ENCODE data around the gene IQGAP2.

The IQGAP2 gene

DNA sequence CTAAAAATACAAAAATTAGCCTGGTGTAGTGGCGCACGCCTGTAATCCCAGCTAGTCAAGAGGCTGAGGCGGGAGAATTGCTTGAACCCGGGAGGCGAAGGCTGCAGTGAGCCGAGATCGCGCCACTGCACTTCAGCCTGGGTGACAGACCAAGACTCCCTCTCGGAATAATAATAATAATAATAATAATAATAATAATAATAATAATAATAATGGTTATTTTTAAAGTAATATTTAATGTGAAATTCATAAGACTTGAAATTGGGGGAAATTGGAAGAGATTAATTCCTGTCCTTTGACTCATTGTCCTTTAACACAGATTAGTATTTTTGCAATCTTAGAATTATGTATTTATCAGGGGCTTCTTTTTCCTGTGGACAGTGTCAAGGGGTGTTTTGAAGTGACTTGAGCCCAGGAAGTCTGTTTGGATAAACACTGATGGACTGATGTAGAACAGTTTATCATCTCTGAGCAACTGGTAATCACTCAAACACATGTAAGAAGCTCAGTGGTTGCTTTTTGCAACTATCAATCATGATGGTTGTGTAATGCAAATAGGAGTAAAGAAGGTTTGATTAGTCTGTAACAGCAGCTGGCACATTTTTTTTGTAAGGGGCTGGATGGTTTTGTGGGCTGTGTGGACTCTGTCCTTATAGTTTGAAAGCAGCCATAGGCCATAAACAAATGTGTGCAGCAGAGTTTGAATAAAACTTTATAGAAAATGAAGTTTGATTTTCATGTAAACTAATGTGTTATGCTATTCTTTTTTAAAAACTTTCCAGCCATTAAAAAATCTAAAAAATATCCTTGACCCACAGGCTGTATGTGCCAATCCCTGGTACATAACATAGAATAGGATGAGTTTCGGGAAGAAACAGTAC lies 126.6 kb downstream of the IQGAP2 start:
- Mint-ChIP-seq H3K27ac (no peak overlapping the region), H3K4me3 (no peak overlapping the region), H3K27me3 (no peaks in the 10 kb centered on the region), H3K4me1 (peaks cover 40% of the 10 kb centered on the region), H3K36me3 (peaks cover 18% of the 10 kb centered on the region), H3K9me3 (no peaks in the 10 kb centered on the region)
- DNase-seq = no peak
- CTCF ChIA-PET = interaction anchor here (1.1 to 2.0 kb wide), 3 partner anchors 13 to 29 kb away, joined by 3 to 5 read pairs (median 4); no protein-coding TSS in a partner anchor

- peaks cover 24% of the 10 kb centered on the region for H3K36me3 Mint-ChIP-seq
- no peaks in the 10 kb centered on the region for H3K27me3 Mint-ChIP-seq
- DNase-seq = no peak
- H3K4me3 Mint-ChIP-seq = no peak overlapping the region
- no peak overlapping the region for H3K27ac Mint-ChIP-seq
- H3K9me3 Mint-ChIP-seq = no peaks in the 10 kb centered on the region
- peaks cover 32% of the 10 kb centered on the region for H3K4me1 Mint-ChIP-seq
- CTCF ChIA-PET = no interaction called here
Measured at GRCh38 chr5:76532052-76532451, 129.0 kb downstream of the IQGAP2 start.

DNA sequence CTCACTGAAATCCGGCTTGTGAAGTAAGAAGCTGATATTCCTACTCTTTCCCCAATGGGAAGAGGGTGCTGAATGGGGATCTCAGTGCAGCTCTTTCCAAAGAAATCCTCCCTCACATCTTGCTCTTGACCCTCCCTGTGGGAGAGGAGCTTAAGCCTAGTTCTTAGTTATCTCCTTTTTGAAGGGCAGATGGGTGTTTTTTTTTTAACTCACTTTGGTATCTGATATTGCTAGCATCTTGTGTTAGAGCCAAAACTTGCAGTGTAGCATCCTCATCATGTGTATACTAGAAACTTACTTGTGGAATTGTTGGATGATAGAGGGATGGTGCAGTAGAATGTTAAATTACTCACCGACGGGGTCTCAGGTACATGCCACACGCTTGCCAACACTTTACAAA lies 129.9 kb downstream of the IQGAP2 start:
- H3K27ac Mint-ChIP-seq = no peak overlapping the region
- DNase-seq = no peak
- H3K27me3 Mint-ChIP-seq = no peaks in the 10 kb centered on the region
- H3K36me3 Mint-ChIP-seq = peaks cover 32% of the 10 kb centered on the region
- CTCF ChIA-PET = no interaction called here
- peaks cover 3% of the 10 kb centered on the region for H3K9me3 Mint-ChIP-seq
- peaks cover 27% of the 10 kb centered on the region for H3K4me1 Mint-ChIP-seq
- H3K4me3 Mint-ChIP-seq = no peak overlapping the region

GRCh38 chr5:76535577-76535976 lies 132.5 kb downstream of the IQGAP2 start:
- H3K27ac Mint-ChIP-seq = peak overlapping the region; percentile 75
- peaks cover 34% of the 10 kb centered on the region for H3K36me3 Mint-ChIP-seq
- peaks cover 3% of the 10 kb centered on the region for H3K9me3 Mint-ChIP-seq
- CTCF ChIA-PET = interaction anchor here (1.0 kb wide), 1 partner anchor 132 kb away, joined by 3 read pairs; the partner anchor contains the start of gene IQGAP2
- no peak overlapping the region for H3K4me3 Mint-ChIP-seq
- H3K4me1 Mint-ChIP-seq = peaks cover 26% of the 10 kb centered on the region
- no peaks in the 10 kb centered on the region for H3K27me3 Mint-ChIP-seq
- DNase-seq = no peak

GRCh38 chr5:76537073-76537543 lies 134.0 kb downstream of the IQGAP2 start:
- H3K36me3 Mint-ChIP-seq = peaks cover 34% of the 10 kb centered on the region
- peaks cover 35% of the 10 kb centered on the region for H3K4me1 Mint-ChIP-seq
- H3K27me3 Mint-ChIP-seq = no peaks in the 10 kb centered on the region
- H3K9me3 Mint-ChIP-seq = peaks cover 3% of the 10 kb centered on the region
- H3K4me3 Mint-ChIP-seq = no peak overlapping the region
- CTCF ChIA-PET = interaction anchor here (0.7 kb wide), 1 partner anchor 43 kb away, joined by 3 read pairs; no protein-coding TSS in a partner anchor
- DNase-seq = no peak
- no peak overlapping the region for H3K27ac Mint-ChIP-seq

GRCh38 chr5:76542241-76542640 lies 139.2 kb downstream of the IQGAP2 start:
- peaks cover 80% of the 10 kb centered on the region for H3K4me1 Mint-ChIP-seq
- H3K27me3 Mint-ChIP-seq = no peaks in the 10 kb centered on the region
- H3K4me3 Mint-ChIP-seq = no peak overlapping the region

GRCh38 chr5:76542887-76543690 lies 140.0 kb downstream of the IQGAP2 start:
- Mint-ChIP-seq H3K9me3 (no peaks in the 10 kb centered on the region), H3K4me3 (peak overlapping the region; percentile 64), H3K27me3 (no peaks in the 10 kb centered on the region), H3K27ac (peak overlapping the region; percentile 96), H3K36me3 (peaks cover 17% of the 10 kb centered on the region), H3K4me1 (peaks cover 86% of the 10 kb centered on the region)
- DNase-seq = peak; percentile 72
- CTCF ChIA-PET = interaction anchor here (0.6 to 5.5 kb wide), 21 partner anchors 13 to 826 kb away, joined by 3 to 106 read pairs (median 5); partner anchors contain the start of genes IQGAP2 and POC5

More at GRCh38 chr5:76542241-76542640, 139.2 kb downstream of the IQGAP2 start:
- no peak for DNase-seq
- H3K9me3 Mint-ChIP-seq = peaks cover 3% of the 10 kb centered on the region
- peaks cover 22% of the 10 kb centered on the region for H3K36me3 Mint-ChIP-seq
- CTCF ChIA-PET = interaction anchor here (0.8 to 5.5 kb wide), 7 partner anchors 12 to 284 kb away, joined by 3 to 106 read pairs (median 6); partner anchors contain the start of gene IQGAP2
- H3K27ac Mint-ChIP-seq = peak overlapping the region; percentile 96

GRCh38 chr5:76544268-76544926 lies 141.3 kb downstream of the IQGAP2 start:
- Mint-ChIP-seq H3K27me3 (no peaks in the 10 kb centered on the region), H3K4me1 (peaks cover 91% of the 10 kb centered on the region), H3K36me3 (peaks cover 16% of the 10 kb centered on the region), H3K27ac (peak overlapping the region; percentile 96), H3K4me3 (peak overlapping the region; percentile 64), H3K9me3 (no peaks in the 10 kb centered on the region)
- DNase-seq = peak; percentile 73
- CTCF ChIA-PET = interaction anchor here (0.6 to 5.5 kb wide), 18 partner anchors 11 to 858 kb away, joined by 3 to 106 read pairs (median 4); partner anchors contain the start of gene IQGAP2

GRCh38 chr5:76545184-76545583 lies 142.1 kb downstream of the IQGAP2 start:
- Mint-ChIP-seq H3K9me3 (no peaks in the 10 kb centered on the region), H3K4me1 (peaks cover 91% of the 10 kb centered on the region), H3K27me3 (no peaks in the 10 kb centered on the region), H3K27ac (no peak overlapping the region), H3K4me3 (no peak overlapping the region), H3K36me3 (peaks cover 15% of the 10 kb centered on the region)
- CTCF ChIA-PET = interaction anchor here (2.6 to 5.5 kb wide), 3 partner anchors 38 to 470 kb away, joined by 8 to 106 read pairs (median 35); partner anchors contain the start of gene IQGAP2
- DNase-seq = no peak

GRCh38 chr5:76546497-76547102 lies 143.5 kb downstream of the IQGAP2 start:
- no peaks in the 10 kb centered on the region for H3K27me3 Mint-ChIP-seq
- peak overlapping the region; percentile 62 for H3K4me3 Mint-ChIP-seq
- peaks cover 10% of the 10 kb centered on the region for H3K36me3 Mint-ChIP-seq
- peaks cover 80% of the 10 kb centered on the region for H3K4me1 Mint-ChIP-seq
- no peak for DNase-seq
- CTCF ChIA-PET = interaction anchor here (0.5 to 4.6 kb wide), 13 partner anchors 18 to 372 kb away, joined by 3 to 34 read pairs (median 4); partner anchors contain the start of gene IQGAP2
- H3K9me3 Mint-ChIP-seq = no peaks in the 10 kb centered on the region
- H3K27ac Mint-ChIP-seq = peak overlapping the region; percentile 97

GRCh38 chr5:76547242-76547890 lies 144.3 kb downstream of the IQGAP2 start:
- peaks cover 72% of the 10 kb centered on the region for H3K4me1 Mint-ChIP-seq
- peaks cover 12% of the 10 kb centered on the region for H3K36me3 Mint-ChIP-seq
- H3K4me3 Mint-ChIP-seq = peak overlapping the region; percentile 62
- H3K27me3 Mint-ChIP-seq = no peaks in the 10 kb centered on the region
- no peaks in the 10 kb centered on the region for H3K9me3 Mint-ChIP-seq
- peak; percentile 57 for DNase-seq
- H3K27ac Mint-ChIP-seq = peak overlapping the region; percentile 97
- CTCF ChIA-PET = interaction anchor here (0.5 to 4.6 kb wide), 18 partner anchors 19 to 473 kb away, joined by 3 to 34 read pairs (median 4); partner anchors contain the start of gene IQGAP2

DNA sequence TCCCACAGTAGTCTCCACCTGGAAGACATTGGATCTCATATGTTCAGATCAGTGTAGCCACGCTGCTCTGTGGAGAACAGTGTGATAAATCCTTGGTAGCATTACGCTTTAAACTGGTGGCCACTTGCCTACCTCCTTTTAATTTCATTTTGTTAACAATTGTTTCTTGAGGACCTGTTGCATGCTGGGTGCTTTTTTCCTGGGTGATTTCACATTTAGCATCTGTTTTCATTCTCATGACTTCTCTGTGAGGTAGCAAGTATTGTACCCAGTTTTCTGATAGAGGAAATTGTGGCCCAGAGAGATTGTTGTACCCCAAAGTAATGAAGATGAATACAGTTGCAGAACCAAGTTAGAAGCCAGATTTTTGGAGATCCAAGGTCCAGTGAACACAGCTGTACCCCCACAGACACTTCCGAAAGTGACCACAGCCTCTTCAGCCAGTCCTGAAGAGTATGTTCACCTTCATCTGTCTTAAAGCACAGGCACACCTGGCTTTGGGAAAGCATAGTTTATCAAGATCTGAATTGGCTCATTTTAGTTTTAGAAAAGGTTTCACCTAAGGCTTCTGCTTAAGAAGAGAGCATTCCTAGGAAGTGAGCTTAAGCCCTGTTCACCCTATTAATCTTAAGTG lies 144.9 kb downstream of the IQGAP2 start:
- Mint-ChIP-seq H3K36me3 (peaks cover 12% of the 10 kb centered on the region), H3K27me3 (no peaks in the 10 kb centered on the region), H3K4me3 (peak overlapping the region; percentile 62), H3K27ac (peak overlapping the region; percentile 97), H3K9me3 (no peaks in the 10 kb centered on the region), H3K4me1 (peaks cover 66% of the 10 kb centered on the region)
- no peak for DNase-seq
- CTCF ChIA-PET = interaction anchor here (0.8 to 4.6 kb wide), 16 partner anchors 19 to 473 kb away, joined by 3 to 34 read pairs (median 4); partner anchors contain the start of gene IQGAP2

Data from activated naive CD4-positive, alpha-beta T cell treated with anti-CD3 and anti-CD28 coated beads, Interleukin-2, amount 10 ng/mL, durations not matched to agents 7 days and 5 days (primary cell).